ENCODE data around the gene METTL27.

GRCh38 chr7:73830681-73831583, 11.4 kb downstream of the METTL27 start, which contains the start of gene CLDN4:
- TF ChIP-seq, protein P1, sequence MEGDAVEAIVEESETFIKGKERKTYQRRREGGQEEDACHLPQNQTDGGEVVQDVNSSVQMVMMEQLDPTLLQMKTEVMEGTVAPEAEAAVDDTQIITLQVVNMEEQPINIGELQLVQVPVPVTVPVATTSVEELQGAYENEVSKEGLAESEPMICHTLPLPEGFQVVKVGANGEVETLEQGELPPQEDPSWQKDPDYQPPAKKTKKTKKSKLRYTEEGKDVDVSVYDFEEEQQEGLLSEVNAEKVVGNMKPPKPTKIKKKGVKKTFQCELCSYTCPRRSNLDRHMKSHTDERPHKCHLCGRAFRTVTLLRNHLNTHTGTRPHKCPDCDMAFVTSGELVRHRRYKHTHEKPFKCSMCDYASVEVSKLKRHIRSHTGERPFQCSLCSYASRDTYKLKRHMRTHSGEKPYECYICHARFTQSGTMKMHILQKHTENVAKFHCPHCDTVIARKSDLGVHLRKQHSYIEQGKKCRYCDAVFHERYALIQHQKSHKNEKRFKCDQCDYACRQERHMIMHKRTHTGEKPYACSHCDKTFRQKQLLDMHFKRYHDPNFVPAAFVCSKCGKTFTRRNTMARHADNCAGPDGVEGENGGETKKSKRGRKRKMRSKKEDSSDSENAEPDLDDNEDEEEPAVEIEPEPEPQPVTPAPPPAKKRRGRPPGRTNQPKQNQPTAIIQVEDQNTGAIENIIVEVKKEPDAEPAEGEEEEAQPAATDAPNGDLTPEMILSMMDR (IDR thresholded peaks at IDR 0.05) = no peak
- TF ChIP-seq EZH2phosphoT487 (IDR thresholded peaks at IDR 0.05) = no peak

All from neural progenitor cell (in vitro differentiated cells).